Activated naive CD8-positive, alpha-beta T cell treated with anti-CD3 and anti-CD28 coated beads, Interleukin-2, amount 50 U/mL, for 24 hours (primary cell): ENCODE results near the gene DNAJC12.
A peak's percentile ranks its signal among the peaks of the same experiment; 100 is the strongest.

Experiments
- ATAC-seq: fragments of 150-1000 bp; cut with Tn5 transposase; one replicate; pipeline ENCODE4 v1.10.0; 2021
- DNase-seq: peaks from one replicate; pipeline ENCODE4 v3.0.0; 2021
- H3K27ac Mint-ChIP-seq: one replicate; pipeline ENCODE4 v1.8.0; 2021; ENCODE audit warnings: mild to moderate bottlenecking, mixed read lengths
- H3K27me3 Mint-ChIP-seq: one replicate; pipeline ENCODE4 v1.8.0; 2021; ENCODE audit warnings: mixed read lengths
- H3K36me3 Mint-ChIP-seq: one replicate; pipeline ENCODE4 v1.8.0; 2021; ENCODE audit warnings: low read depth, mixed read lengths
- H3K4me1 Mint-ChIP-seq: one replicate; pipeline ENCODE4 v1.8.0; 2021; ENCODE audit warnings: mixed read lengths
- H3K4me3 Mint-ChIP-seq: one replicate; pipeline ENCODE4 v1.8.0; 2021; ENCODE audit warnings: mild to moderate bottlenecking, moderate library complexity, mixed read lengths
- H3K9me3 Mint-ChIP-seq: one replicate; pipeline ENCODE4 v1.8.0; 2021; ENCODE audit warnings: mixed read lengths

DNAJC12 gene

DNA sequence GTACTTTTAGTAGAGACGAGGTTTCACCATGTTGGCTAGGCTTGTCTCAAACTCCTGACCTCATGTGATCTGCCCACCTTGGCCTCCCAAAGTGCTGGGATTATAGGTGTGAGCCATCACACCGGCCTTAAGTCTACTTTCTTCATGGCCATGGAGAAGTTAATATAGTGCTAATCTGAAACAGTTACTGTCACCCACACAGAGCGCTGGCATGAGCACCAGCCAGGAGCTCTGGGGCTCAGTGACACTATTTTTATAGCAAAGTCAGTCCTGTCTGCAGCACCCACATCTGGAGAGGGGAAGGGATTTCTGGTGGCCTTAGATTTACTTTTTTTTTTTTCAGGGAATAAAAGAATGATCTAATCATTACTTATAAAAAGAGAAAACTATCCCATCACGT is 21.3 kb downstream of the DNAJC12 start:
- Mint-ChIP-seq H3K27me3 (peaks cover 5% of the 10 kb centered on the region), H3K4me3 (no peak overlapping the region), H3K9me3 (no peaks in the 10 kb centered on the region), H3K4me1 (peaks cover 37% of the 10 kb centered on the region), H3K27ac (peak overlapping the region; percentile 74), H3K36me3 (peaks cover 2% of the 10 kb centered on the region)
- no peak for DNase-seq
- no peak for ATAC-seq

GRCh38 chr10:67815571-67816059 is 22.4 kb downstream of the DNAJC12 start:
- H3K27ac Mint-ChIP-seq, result peak overlapping the region; percentile 75
- no peaks in the 10 kb centered on the region for H3K9me3 Mint-ChIP-seq
- DNase-seq, result no peak
- H3K4me1 Mint-ChIP-seq, result peaks cover 35% of the 10 kb centered on the region
- peak; percentile 72 for ATAC-seq
- H3K27me3 Mint-ChIP-seq, result peaks cover 5% of the 10 kb centered on the region
- H3K36me3 Mint-ChIP-seq, result no peaks in the 10 kb centered on the region
- H3K4me3 Mint-ChIP-seq, result no peak overlapping the region

GRCh38 chr10:67812007-67812406 is 26.0 kb downstream of the DNAJC12 start:
- Mint-ChIP-seq H3K27ac (no peak overlapping the region), H3K4me1 (peaks cover 19% of the 10 kb centered on the region)

DNA sequence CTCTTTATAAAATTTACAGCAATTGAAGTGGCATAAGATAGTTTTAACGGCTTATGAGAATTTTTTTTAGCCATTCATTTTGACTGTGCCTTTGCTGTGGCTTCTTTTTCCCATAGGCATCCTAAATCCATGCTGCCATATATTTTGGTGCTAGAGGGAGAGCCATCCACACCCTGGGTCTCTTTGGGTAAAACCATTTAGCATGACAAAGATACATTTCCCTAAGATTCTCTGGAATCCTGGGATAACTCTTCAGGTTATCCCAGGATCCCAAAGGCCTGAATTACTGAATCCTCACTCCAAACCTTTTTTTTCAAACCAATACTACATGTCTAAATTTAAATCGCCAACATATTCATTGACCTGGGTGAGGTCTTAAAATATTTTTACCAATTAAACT is 28.9 kb downstream of the DNAJC12 start:
- ATAC-seq, result no peak
- Mint-ChIP-seq H3K4me1 (no peaks in the 10 kb centered on the region), H3K4me3 (no peak overlapping the region), H3K9me3 (no peaks in the 10 kb centered on the region), H3K27me3 (peaks cover 4% of the 10 kb centered on the region), H3K36me3 (no peaks in the 10 kb centered on the region), H3K27ac (no peak overlapping the region)
- no peak for DNase-seq

More at GRCh38 chr10:67812007-67812406, 26.0 kb downstream of the DNAJC12 start:
- H3K27me3 Mint-ChIP-seq, result peaks cover 4% of the 10 kb centered on the region
- no peak overlapping the region for H3K4me3 Mint-ChIP-seq
- no peaks in the 10 kb centered on the region for H3K36me3 Mint-ChIP-seq
- no peaks in the 10 kb centered on the region for H3K9me3 Mint-ChIP-seq
- DNase-seq, result no peak
- no peak for ATAC-seq

GRCh38 chr10:67808704-67809103 is 29.3 kb downstream of the DNAJC12 start:
- Mint-ChIP-seq H3K4me1 (peaks cover 3% of the 10 kb centered on the region), H3K4me3 (no peak overlapping the region), H3K36me3 (no peaks in the 10 kb centered on the region), H3K9me3 (no peaks in the 10 kb centered on the region), H3K27ac (no peak overlapping the region), H3K27me3 (peaks cover 4% of the 10 kb centered on the region)
- DNase-seq (no peak), ATAC-seq (no peak)

DNA sequence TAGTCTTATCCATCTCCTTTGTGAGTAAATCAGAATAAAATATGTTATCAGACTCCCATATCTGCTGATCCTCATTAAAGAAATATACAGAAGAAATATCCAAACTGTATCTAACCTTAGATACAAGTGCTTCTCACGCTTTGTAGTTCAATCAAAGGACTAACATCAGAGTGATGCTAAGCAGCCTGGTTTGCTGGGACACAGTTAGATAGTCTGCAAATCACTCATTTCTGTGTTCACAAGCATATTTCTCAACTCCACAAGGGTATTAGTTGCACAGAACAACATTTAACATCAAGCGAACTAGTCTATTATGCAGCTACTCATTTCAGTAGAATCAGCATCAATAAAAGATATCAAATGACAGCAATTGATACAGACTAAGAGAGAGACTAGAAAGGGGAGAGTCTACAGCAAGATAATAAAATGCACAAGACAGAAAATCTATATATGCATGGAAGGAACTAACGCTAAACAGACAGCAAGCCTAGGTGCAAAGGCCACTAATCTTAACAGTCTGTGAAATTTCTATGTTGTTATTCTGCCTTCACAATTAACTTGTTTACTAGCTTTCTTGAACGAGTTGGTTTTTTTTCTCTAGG is 30.0 kb downstream of the DNAJC12 start:
- H3K4me1 Mint-ChIP-seq, result peaks cover 9% of the 10 kb centered on the region
- no peaks in the 10 kb centered on the region for H3K9me3 Mint-ChIP-seq
- H3K27ac Mint-ChIP-seq, result no peak overlapping the region
- H3K4me3 Mint-ChIP-seq, result no peak overlapping the region
- no peak for DNase-seq
- no peaks in the 10 kb centered on the region for H3K36me3 Mint-ChIP-seq
- no peak for ATAC-seq
- peaks cover 4% of the 10 kb centered on the region for H3K27me3 Mint-ChIP-seq

DNA sequence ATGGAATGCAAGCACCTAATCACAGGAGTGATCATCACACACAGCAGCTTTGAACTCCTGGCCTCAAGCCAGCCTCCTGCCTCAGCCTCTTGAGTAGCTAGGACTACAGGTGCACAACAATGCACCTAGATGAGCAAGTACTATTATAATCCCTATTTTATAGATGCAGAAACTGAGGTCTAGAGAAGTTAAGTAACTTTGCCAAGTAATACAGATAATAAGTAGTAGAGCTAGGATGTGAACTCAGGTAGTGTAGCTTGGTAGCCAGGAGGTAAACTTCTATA is 33.7 kb downstream of the DNAJC12 start:
- H3K4me1 Mint-ChIP-seq, result peaks cover 10% of the 10 kb centered on the region
- ATAC-seq, result no peak
- H3K9me3 Mint-ChIP-seq, result no peaks in the 10 kb centered on the region
- H3K4me3 Mint-ChIP-seq, result no peak overlapping the region
- no peak for DNase-seq
- no peak overlapping the region for H3K27ac Mint-ChIP-seq
- no peaks in the 10 kb centered on the region for H3K36me3 Mint-ChIP-seq
- H3K27me3 Mint-ChIP-seq, result no peaks in the 10 kb centered on the region

DNA sequence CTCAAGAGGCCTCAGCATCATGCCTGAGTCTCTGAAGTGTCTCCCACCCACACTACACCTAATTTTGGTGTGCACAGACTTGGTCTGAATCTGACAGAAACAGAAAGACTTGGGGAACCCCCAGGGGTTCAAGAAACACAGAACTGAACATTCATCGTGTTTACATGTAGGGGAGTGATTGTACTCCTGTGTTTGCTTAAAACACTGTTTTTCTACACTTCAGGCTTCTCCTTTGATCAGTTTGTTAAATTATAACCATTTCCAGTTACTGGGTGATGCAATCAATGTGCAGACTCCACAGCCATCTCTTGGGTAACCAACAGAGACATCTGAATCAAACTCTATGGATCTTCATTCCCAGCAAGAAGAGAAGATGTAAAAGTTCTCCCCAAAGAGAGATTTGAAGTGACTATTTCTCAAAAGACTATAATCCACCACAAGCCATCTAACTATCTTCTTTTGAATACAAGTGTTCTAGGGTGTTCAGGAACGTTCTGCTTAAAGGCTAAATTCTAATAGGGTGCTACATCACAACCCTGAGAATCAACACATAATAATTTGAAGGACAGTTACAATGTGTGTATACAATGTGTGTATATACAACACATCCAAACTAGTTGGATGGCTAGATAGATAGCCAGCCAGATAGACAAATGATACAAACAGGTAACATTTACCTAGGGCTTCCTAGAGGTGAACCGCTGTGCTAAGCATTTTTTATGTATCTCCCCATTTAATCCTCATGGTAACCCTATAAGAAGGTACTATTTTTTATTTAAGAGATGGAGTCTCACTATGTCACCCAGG is 34.2 kb downstream of the DNAJC12 start:
- DNase-seq, result no peak
- Mint-ChIP-seq H3K4me3 (no peak overlapping the region), H3K4me1 (peaks cover 10% of the 10 kb centered on the region), H3K27me3 (no peaks in the 10 kb centered on the region), H3K9me3 (no peaks in the 10 kb centered on the region), H3K27ac (peak overlapping the region; percentile 33), H3K36me3 (no peaks in the 10 kb centered on the region)
- ATAC-seq, result peak; percentile 92

GRCh38 chr10:67802767-67803538 is 35.0 kb downstream of the DNAJC12 start:
- Mint-ChIP-seq H3K9me3 (no peaks in the 10 kb centered on the region), H3K36me3 (no peaks in the 10 kb centered on the region), H3K27me3 (no peaks in the 10 kb centered on the region), H3K4me1 (peaks cover 10% of the 10 kb centered on the region), H3K27ac (no peak overlapping the region), H3K4me3 (no peak overlapping the region)
- DNase-seq (no peak), ATAC-seq (peak; percentile 33)

DNA sequence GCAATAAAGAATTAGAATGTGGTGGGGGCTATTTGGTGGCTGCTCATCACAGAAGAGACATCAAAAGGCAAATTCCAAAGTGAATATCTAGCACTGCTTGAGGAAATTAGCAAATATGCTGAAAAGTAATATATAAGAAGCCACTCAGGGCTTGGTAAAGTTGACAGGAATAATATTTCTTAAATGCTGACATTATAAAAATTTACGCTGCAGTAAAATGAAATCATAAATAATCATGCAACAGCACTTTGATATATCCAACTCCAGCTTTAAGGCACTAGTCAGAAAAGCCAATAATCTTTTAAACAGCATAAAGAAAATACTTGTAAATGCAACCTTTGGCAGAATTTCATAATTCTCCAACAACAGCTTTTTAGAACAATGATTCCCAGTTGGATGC is 36.9 kb downstream of the DNAJC12 start:
- H3K36me3 Mint-ChIP-seq, result no peaks in the 10 kb centered on the region
- DNase-seq (no peak), ATAC-seq (no peak)
- no peaks in the 10 kb centered on the region for H3K9me3 Mint-ChIP-seq
- no peak overlapping the region for H3K27ac Mint-ChIP-seq
- no peaks in the 10 kb centered on the region for H3K27me3 Mint-ChIP-seq
- H3K4me1 Mint-ChIP-seq, result peaks cover 10% of the 10 kb centered on the region
- H3K4me3 Mint-ChIP-seq, result no peak overlapping the region

DNA sequence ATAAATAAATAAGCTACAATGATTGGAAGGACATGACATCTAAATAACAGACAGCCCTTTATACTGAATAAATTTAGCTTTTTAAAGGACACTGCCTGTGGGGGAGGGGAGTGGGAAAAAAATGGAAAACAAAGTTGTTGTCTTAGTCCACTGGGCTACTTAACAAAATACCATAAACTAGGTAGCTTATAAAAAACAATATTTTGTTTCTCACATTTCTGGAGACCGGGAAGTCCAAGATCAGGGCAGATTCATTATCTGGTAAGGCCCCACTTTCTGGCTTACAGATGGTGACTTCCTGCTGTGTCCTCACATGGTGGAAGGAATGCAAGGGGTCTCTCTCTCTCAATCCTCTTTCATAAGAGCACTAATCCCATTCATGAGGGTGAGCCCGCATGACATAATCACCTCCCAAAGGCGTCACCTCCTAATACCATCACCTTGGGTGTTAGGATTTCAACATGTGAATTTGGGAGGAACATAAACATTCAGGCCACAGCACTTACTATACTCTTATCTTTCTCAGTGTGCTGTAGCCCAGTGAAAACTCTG is 43.0 kb downstream of the DNAJC12 start:
- DNase-seq, result no peak
- H3K27ac Mint-ChIP-seq, result no peak overlapping the region
- H3K36me3 Mint-ChIP-seq, result no peaks in the 10 kb centered on the region
- peaks cover 16% of the 10 kb centered on the region for H3K4me1 Mint-ChIP-seq
- H3K4me3 Mint-ChIP-seq, result no peak overlapping the region
- no peak for ATAC-seq
- peaks cover 1% of the 10 kb centered on the region for H3K27me3 Mint-ChIP-seq
- H3K9me3 Mint-ChIP-seq, result no peaks in the 10 kb centered on the region

DNA sequence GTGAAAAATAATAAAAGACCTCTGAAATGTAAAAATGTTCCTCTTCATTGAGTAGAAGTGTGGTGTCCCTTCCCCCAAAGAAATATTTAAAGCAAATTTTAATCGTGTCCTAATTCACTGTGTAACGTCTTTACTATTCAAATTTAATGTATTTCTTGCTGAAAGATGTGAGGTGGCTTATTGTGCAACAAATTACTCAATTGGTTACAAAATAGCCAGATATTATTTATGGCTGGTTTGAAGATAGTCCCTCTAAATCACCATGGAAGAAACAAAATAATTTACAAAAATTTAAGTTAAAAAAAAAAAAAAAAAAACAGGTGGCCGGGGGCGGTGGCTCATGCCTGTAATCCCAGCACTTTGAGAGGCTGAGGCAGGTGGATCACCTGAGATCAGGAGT is 43.7 kb downstream of the DNAJC12 start:
- peaks cover 1% of the 10 kb centered on the region for H3K27me3 Mint-ChIP-seq
- no peak for DNase-seq

DNA sequence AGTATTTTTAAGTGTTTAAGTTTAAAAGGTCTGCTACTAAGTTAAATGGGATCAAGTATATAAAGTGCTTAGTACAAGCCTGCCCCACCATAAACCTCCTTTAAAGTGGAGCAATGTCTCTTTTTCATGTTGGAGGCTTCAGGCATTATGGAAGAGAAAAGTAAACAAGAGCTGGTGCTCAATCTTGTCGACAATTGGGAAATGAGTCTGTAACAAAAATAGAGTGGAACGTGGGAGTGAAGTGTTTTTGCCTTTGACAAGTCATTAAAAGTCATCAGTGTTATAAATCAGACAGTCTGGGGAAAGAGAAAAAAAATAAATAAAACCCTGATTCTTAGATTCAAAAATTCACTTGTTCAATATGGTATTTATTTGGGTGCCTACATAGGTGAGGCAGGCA is 44.7 kb downstream of the DNAJC12 start:
- Mint-ChIP-seq H3K27ac (peak overlapping the region; percentile 21), H3K4me1 (peaks cover 28% of the 10 kb centered on the region), H3K9me3 (no peaks in the 10 kb centered on the region), H3K4me3 (no peak overlapping the region), H3K36me3 (no peaks in the 10 kb centered on the region), H3K27me3 (peaks cover 3% of the 10 kb centered on the region)
- ATAC-seq, result no peak
- no peak for DNase-seq

More for the DNA sequence above, 43.7 kb downstream of the DNAJC12 start:
- H3K36me3 Mint-ChIP-seq, result no peaks in the 10 kb centered on the region
- H3K27ac Mint-ChIP-seq, result no peak overlapping the region
- H3K4me3 Mint-ChIP-seq, result no peak overlapping the region
- no peak for ATAC-seq
- H3K9me3 Mint-ChIP-seq, result no peaks in the 10 kb centered on the region
- peaks cover 20% of the 10 kb centered on the region for H3K4me1 Mint-ChIP-seq

DNA sequence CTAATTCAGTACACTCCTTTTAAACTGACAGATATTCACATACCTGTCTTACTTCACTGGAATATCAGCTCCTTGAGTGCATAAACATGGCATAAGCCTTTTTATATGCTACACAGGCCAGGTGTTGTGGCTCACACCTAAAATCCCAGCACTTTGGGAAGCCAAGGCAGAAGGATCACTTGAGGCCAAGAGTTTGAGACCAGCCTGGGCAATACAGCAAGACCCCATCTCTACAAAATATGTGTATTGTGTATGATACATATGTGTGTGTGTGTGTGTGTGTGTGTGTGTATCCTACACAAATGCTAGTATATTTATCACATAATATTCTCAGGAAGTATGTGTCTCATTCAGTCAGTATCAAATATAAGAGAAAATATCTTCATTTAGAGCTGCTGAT is 45.3 kb downstream of the DNAJC12 start:
- Mint-ChIP-seq H3K9me3 (no peaks in the 10 kb centered on the region), H3K27me3 (peaks cover 3% of the 10 kb centered on the region), H3K36me3 (no peaks in the 10 kb centered on the region), H3K4me3 (no peak overlapping the region), H3K4me1 (peaks cover 30% of the 10 kb centered on the region), H3K27ac (no peak overlapping the region)
- DNase-seq, result no peak
- no peak for ATAC-seq
